ENCODE measurements around the gene DNAL4. TPM values are rescaled to one million over a fixed set of nuclear protein-coding genes. Genes with fewer than 3 reads are reported as not detected.

The DNAL4 gene
- total RNA-seq, 1 donor from 2014 or later = 18.0 TPM

GRCh38 chr22:38826801-38827200 lies 32.9 kb upstream of the DNAL4 start:
- H3K4me3 ChIP-seq = no peak overlapping the region
- no peak for TF ChIP-seq CTCF (IDR thresholded peaks at IDR 0.05)
- no peak for DNase-seq (ENCODE audit: low spot score in 2 of 2)

GRCh38 chr22:38826386-38826785 lies 32.4 kb upstream of the DNAL4 start:
- H3K36me3 ChIP-seq = peaks cover 3 to 21% of the 10 kb centered on the region in 2 donors
- H3K9me3 ChIP-seq = no peaks in the 10 kb centered on the region
- no peak for DNase-seq (ENCODE audit: low spot score in 2 of 2)
- intact Hi-C loops (cut with DNase I) = no loop called here
- H3K4me3 ChIP-seq = no peak overlapping the region
- H3K27ac ChIP-seq = no peak overlapping the region
- H3K27me3 ChIP-seq = no peaks in the 10 kb centered on the region
- TF ChIP-seq CTCF (IDR thresholded peaks at IDR 0.05) = no peak
- no peaks in the 10 kb centered on the region for H3K4me1 ChIP-seq

More at GRCh38 chr22:38826801-38827200, 32.9 kb upstream of the DNAL4 start:
- Histone ChIP-seq H3K9me3 (no peaks in the 10 kb centered on the region), H3K36me3 (peaks cover 3 to 21% of the 10 kb centered on the region in 2 donors), H3K4me1 (no peaks in the 10 kb centered on the region), H3K27me3 (no peaks in the 10 kb centered on the region), H3K27ac (no peak overlapping the region)
- intact Hi-C loops (cut with DNase I) = no loop called here

GRCh38 chr22:38824585-38824984 lies 30.6 kb upstream of the DNAL4 start:
- peak in 2 of 3 experiments; percentile 26 to 27 for TF ChIP-seq CTCF (IDR thresholded peaks at IDR 0.05)
- Histone ChIP-seq H3K9me3 (no peaks in the 10 kb centered on the region), H3K4me1 (no peaks in the 10 kb centered on the region), H3K27ac (no peak overlapping the region), H3K36me3 (peaks cover 3 to 21% of the 10 kb centered on the region in 2 donors), H3K4me3 (no peak overlapping the region), H3K27me3 (no peaks in the 10 kb centered on the region)
- intact Hi-C loops (cut with DNase I) = no loop called here
- no peak for DNase-seq (ENCODE audit: low spot score in 2 of 2)

GRCh38 chr22:38823637-38824036 lies 29.7 kb upstream of the DNAL4 start:
- H3K4me1 ChIP-seq = no peaks in the 10 kb centered on the region
- no peaks in the 10 kb centered on the region for H3K9me3 ChIP-seq
- no peak for TF ChIP-seq CTCF (IDR thresholded peaks at IDR 0.05)
- H3K27me3 ChIP-seq = no peaks in the 10 kb centered on the region
- no peak for DNase-seq (ENCODE audit: low spot score in 2 of 2)
- H3K36me3 ChIP-seq = peaks cover 3 to 21% of the 10 kb centered on the region in 2 donors
- intact Hi-C loops (cut with DNase I) = no loop called here
- H3K27ac ChIP-seq = no peak overlapping the region
- no peak overlapping the region for H3K4me3 ChIP-seq

GRCh38 chr22:38823076-38823475 lies 29.1 kb upstream of the DNAL4 start:
- Histone ChIP-seq H3K4me1 (no peaks in the 10 kb centered on the region), H3K4me3 (no peak overlapping the region), H3K27ac (no peak overlapping the region), H3K9me3 (no peaks in the 10 kb centered on the region), H3K36me3 (peaks cover 3 to 21% of the 10 kb centered on the region in 2 donors), H3K27me3 (no peaks in the 10 kb centered on the region)
- no peak for TF ChIP-seq CTCF (IDR thresholded peaks at IDR 0.05)
- no peak for DNase-seq (ENCODE audit: low spot score in 2 of 2)
- intact Hi-C loops (cut with DNase I) = no loop called here

- no peak overlapping the region for H3K27ac ChIP-seq
- no peaks in the 10 kb centered on the region for H3K4me1 ChIP-seq
- intact Hi-C loops (cut with DNase I) = no loop called here
- DNase-seq (ENCODE audit: low spot score in 2 of 2) = no peak
- no peaks in the 10 kb centered on the region for H3K9me3 ChIP-seq
- no peaks in the 10 kb centered on the region for H3K27me3 ChIP-seq
- no peak overlapping the region for H3K4me3 ChIP-seq
- peaks cover 3 to 12% of the 10 kb centered on the region in 2 donors for H3K36me3 ChIP-seq
- TF ChIP-seq CTCF (IDR thresholded peaks at IDR 0.05) = no peak
Measured at GRCh38 chr22:38820020-38820419, 26.1 kb upstream of the DNAL4 start.

Data from ascending aorta (tissue), 2 donors.